Heart left ventricle (tissue), 16 donors: ENCODE data around the gene CST9. TPM values are rescaled to one million over a fixed set of nuclear protein-coding genes. Genes with fewer than 3 reads are reported as not detected.

ENCODE experiments used
- ATAC-seq, 4 donors: fragments of 200-7000 bp; cut with Tn5 transposase; one replicate each; pipeline ENCODE4 v1.9.1; 2020 to 2022; ENCODE audit warnings: moderate library complexity in 4 of 4, mild to moderate bottlenecking in 3 of 4, moderate number of reproducible peaks in 1 of 4
- DNase-seq, 5 donors: peaks; one replicate each; pipeline ENCODE4 v3.0.0-alpha.2; 2020
- H3K27ac ChIP-seq, 12 donors: fragments of 200-600 bp; sonication (generic) in 4 of 12; one replicate each; pipeline versions ENCODE4 v1.5.0 to v1.8.0; 2016 to 2022; ENCODE audit warnings: mild to moderate bottlenecking in 2 of 12
- H3K27me3 ChIP-seq, 9 donors: fragments of 200-600 bp; sonication (generic) in 2 of 9; one replicate each; pipeline versions ENCODE4 v1.5.1 to v1.8.0; 2016 to 2022; ENCODE audit warnings: mild to moderate bottlenecking in 3 of 9
- H3K36me3 ChIP-seq, 9 donors: fragments of 200-600 bp; sonication (generic) in 2 of 9; one replicate each; pipeline versions ENCODE4 v1.5.0 to v1.8.0; 2018 to 2022; ENCODE audit warnings: mild to moderate bottlenecking in 2 of 9
- H3K4me1 ChIP-seq, 12 donors: fragments of 200-600 bp; sonication (generic) in 4 of 12; one replicate each; pipeline versions ENCODE4 v1.5.0 to v1.8.0; 2016 to 2022; ENCODE audit warnings: mild to moderate bottlenecking in 3 of 12
- H3K4me3 ChIP-seq, 12 donors: fragments of 200-600 bp; sonication (generic) in 4 of 12; one replicate each; pipeline versions ENCODE4 v1.5.0 to v1.8.0; 2017 to 2022; ENCODE audit warnings: mild to moderate bottlenecking in 9 of 12, moderate library complexity in 4 of 12
- H3K9me3 ChIP-seq, 12 donors: fragments of 200-600 bp; sonication (generic) in 4 of 12; one replicate each; pipeline versions ENCODE4 v1.5.0 to v1.8.0; 2016 to 2022; ENCODE audit warnings: mild to moderate bottlenecking in 1 of 12
- CTCF ChIP-seq, 12 donors: fragments of 200-600 bp; sonication (generic) in 4 of 12; IDR thresholded peaks; one replicate each; pipeline versions ENCODE4 v1.5.0 to v1.8.0; 2018 to 2022; ENCODE audit warnings: antibody characterized with exemption in 12 of 12, mild to moderate bottlenecking in 5 of 12
- POLR2A ChIP-seq, 2 donors: fragments of 450-650 bp; IDR thresholded peaks; one replicate each; pipeline ENCODE4 v1.6.1; 2017; ENCODE audit warnings: antibody characterized with exemption in 2 of 2, mild to moderate bottlenecking in 2 of 2, moderate library complexity in 2 of 2
- WGBS, 4 donors: extraction: QIAGEN DNeasy Blood & Tissue Kit in 2 of 4; methylation state at CpG; one replicate each; pipeline versions ENCODE4 v1.1.5 to v1.1.7; 2013 to 2018; 5-methylcytosine and 5-hydroxymethylcytosine counted together
- intact Hi-C, 10 donors: fragments of 100-400 bp; cut with DNase I; formaldehyde crosslinking; loops; one replicate each; pipeline versions ENCODE4 v1.11.1 to v1.14.2; 2022
- polyA plus RNA-seq, 2 donors: library from polyadenylated mRNA; stranded (reverse); fragments of 200-250 nt; gene quantifications; one replicate each; pipeline ENCODE4 v1.2.3, GENCODE V29; 2013
- total RNA-seq, 9 donors: library from RNA; depleted of rRNA in 2 of 9; stranded (reverse); fragments of >200 nt in 2 of 9; fragmentation: NEBNext Ultra II Directional in 3 of 9; extraction: Animal tissue kit (Norgen Biotek cat#: 25700) in 3 of 9; gene quantifications; one replicate each; pipeline versions ENCODE4 v1.1.0 to v1.2.4, GENCODE V29; 2016 to 2023
- donor health status: ischemic (EF 13 %, LVEDD 7.1; RV severe dilation, severe dysfunction).
- donor health status: healthy with polysubstance abuse.
- donor health status: DM: no; HTN: yes; CAD: no.
- donor health status: DM: no; HTN: no; CAD: no.
- donor health status: ischemic (EF 25% LVEDD 6.9; RV normal size, moderate dysfunction).
- donor health status: ischemic (EF 25% LVEDD 5.7; RV mildly dilated, moderate dysfunction).
- donor health status: healthy.
- donor health status: DM: yes; HTN: yes; CAD: no.
- donor health status: ischemic (EF 35%, LVEDD 5.7; RV mildly dilated, moderate dysfunction).
- donor health status: nonischemic (EF 11% LVEDD 7.7; RV severe dilation, severe dysfunction).
- donor health status: DM: yes; HTN: yes; CAD: no.
- donor health status: PGD.
- donor health status: ischemic (EF 29% LVEDD 5.4; RV normal size, mild dysfunction).
- donor health status: nonischemic (EF 23%, LVEDD 6.1; RV moderate dilation, normal function).

Gene CST9
- total and polyA plus RNA-seq, 11 donors = not detected

- intact Hi-C loops = loop anchor here in 4 of 10 donors (10.0 kb wide), 4 partner anchors 61 to 259 kb away; partner anchors contain the start of genes GZF1 (in 1 of the 4) and NXT1 (in 1 of the 4)
- WGBS, 4 donors = 86 to 100% (median 89%) methylated on average over 2 to 4 of the region's 4 CpGs
- no peak for ATAC-seq
These were observed 2.4 kb downstream of the CST9 start for GRCh38 chr20:23603321-23603720.

DNA sequence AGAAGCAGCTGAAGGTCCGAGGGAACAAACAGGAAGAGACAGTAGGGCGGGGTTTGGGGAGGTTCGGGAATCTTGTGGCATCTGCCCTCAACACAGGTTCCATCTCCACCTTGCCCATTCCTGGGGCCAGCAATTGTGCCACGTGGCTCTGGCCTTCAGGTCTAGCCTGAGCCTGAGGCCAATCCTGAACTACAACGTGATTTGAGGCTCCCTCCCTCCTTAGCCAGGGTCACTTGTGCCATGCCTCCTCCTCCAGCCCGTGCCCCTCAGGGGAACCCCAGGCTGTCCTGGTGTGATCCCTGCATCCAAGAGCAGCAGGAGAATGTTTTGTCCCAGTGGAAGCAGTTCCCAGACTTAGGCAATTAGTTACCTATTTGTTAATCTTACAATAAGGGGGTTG is 3.0 kb downstream of the CST9 start:
- H3K4me1 ChIP-seq = peaks cover 0 to 13% (median 0%) of the 10 kb centered on the region in 12 donors
- H3K27ac ChIP-seq = no peak overlapping the region
- no peaks in the 10 kb centered on the region for H3K9me3 ChIP-seq
- WGBS, 4 donors = 64 to 71% (median 69%) methylated on average over 6 of the region's 6 CpGs
- TF ChIP-seq POLR2A (IDR thresholded peaks at IDR 0.05) = no peak
- no peak for TF ChIP-seq CTCF (IDR thresholded peaks at IDR 0.05)
- intact Hi-C loops = loop anchor here in 4 of 10 donors (10.0 kb wide), 4 partner anchors 62 to 258 kb away; partner anchors contain the start of genes GZF1 (in 1 of the 4) and NXT1 (in 1 of the 4)
- peaks cover 0 to 8% (median 0%) of the 10 kb centered on the region in 9 donors for H3K27me3 ChIP-seq
- no peak for DNase-seq
- no peak overlapping the region for H3K4me3 ChIP-seq
- ATAC-seq = no peak
- H3K36me3 ChIP-seq = no peaks in the 10 kb centered on the region

More at GRCh38 chr20:23603321-23603720, 2.4 kb downstream of the CST9 start:
- H3K36me3 ChIP-seq = no peaks in the 10 kb centered on the region
- TF ChIP-seq CTCF (IDR thresholded peaks at IDR 0.05) (no peak), POLR2A (IDR thresholded peaks at IDR 0.05) (no peak)
- peaks cover 0 to 13% (median 0%) of the 10 kb centered on the region in 12 donors for H3K4me1 ChIP-seq
- no peak overlapping the region for H3K4me3 ChIP-seq
- no peak overlapping the region for H3K27ac ChIP-seq
- no peaks in the 10 kb centered on the region for H3K9me3 ChIP-seq
- peaks cover 0 to 8% (median 0%) of the 10 kb centered on the region in 9 donors for H3K27me3 ChIP-seq
- no peak for DNase-seq

DNA sequence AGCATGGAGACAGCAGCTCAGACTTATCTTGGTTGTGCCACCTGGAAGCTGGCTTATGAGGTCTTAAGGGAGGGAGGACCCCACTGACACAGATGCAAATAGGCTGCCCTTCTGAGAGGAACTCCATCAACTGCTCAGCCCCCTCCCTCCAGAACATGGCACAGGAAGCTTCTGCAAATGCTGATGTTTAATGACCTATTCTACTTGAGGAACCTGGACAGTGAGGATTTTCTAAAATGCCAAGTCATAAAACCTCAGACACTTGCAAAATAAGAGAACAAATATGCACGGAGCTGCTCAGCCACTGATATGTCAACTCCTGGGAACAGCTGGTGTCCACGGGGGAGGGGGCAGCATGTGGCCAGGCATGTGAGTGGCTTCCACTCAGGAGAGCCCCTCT is 3.5 kb downstream of the CST9 start:
- ATAC-seq = no peak
- Histone ChIP-seq H3K27ac (no peak overlapping the region), H3K27me3 (peaks cover 0 to 8% (median 0%) of the 10 kb centered on the region in 9 donors), H3K9me3 (no peaks in the 10 kb centered on the region), H3K36me3 (no peaks in the 10 kb centered on the region), H3K4me1 (peaks cover 0 to 13% (median 0%) of the 10 kb centered on the region in 12 donors), H3K4me3 (no peak overlapping the region)
- no peak for DNase-seq
- TF ChIP-seq POLR2A (IDR thresholded peaks at IDR 0.05) (no peak), CTCF (IDR thresholded peaks at IDR 0.05) (no peak)
- intact Hi-C loops = loop anchor here in 4 of 10 donors (10.0 kb wide), 4 partner anchors 63 to 257 kb away; partner anchors contain the start of genes GZF1 (in 1 of the 4) and NXT1 (in 1 of the 4)
- WGBS, 4 donors = 66 to 83% (median 71%) methylated on average over 2 of the region's 2 CpGs

DNA sequence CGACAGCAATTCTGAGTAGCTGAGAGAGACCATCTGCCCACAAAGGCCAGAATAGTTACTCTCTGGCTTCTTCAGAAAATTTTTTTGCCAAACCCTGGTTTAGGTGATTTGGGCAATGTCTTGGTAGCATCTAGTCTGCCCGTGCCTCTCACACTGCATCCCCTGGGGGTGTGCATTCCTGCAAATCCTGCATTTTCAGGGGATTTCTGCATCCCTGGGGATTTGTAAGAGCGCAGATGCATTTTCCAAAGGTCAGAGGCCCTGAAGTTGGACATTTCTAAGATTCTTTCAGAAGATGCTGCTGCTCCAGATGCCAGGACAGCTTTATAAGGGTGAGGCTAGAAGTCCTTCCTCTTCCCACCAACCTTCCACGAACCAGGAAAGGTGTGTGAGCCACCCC is 4.0 kb downstream of the CST9 start:
- TF ChIP-seq CTCF (IDR thresholded peaks at IDR 0.05) (no peak), POLR2A (IDR thresholded peaks at IDR 0.05) (no peak)
- Histone ChIP-seq H3K9me3 (no peaks in the 10 kb centered on the region), H3K36me3 (no peaks in the 10 kb centered on the region), H3K4me3 (no peak overlapping the region), H3K27me3 (peaks cover 0 to 8% (median 0%) of the 10 kb centered on the region in 9 donors), H3K4me1 (peaks cover 0 to 8% (median 0%) of the 10 kb centered on the region in 12 donors), H3K27ac (no peak overlapping the region)
- no peak for DNase-seq
- intact Hi-C loops = loop anchor here in 4 of 10 donors (10.0 kb wide), 4 partner anchors 63 to 257 kb away; partner anchors contain the start of genes GZF1 (in 1 of the 4) and NXT1 (in 1 of the 4)
- 64 to 73% (median 68%) methylated on average over 4 of the region's 4 CpGs for WGBS, 4 donors
- no peak for ATAC-seq
